PC-3 (cell line): ENCODE measurements around the gene DLGAP5.

Source experiments
- CTCF ChIP-seq: fragments of 300-600 bp; sonication (generic); conservative IDR thresholded peaks from 2 replicates; pipeline ENCODE4 v1.5.1; 2017; ENCODE audit warnings: antibody characterized with exemption, low read depth, mild to moderate bottlenecking, low read length
- EZH2phosphoT487 ChIP-seq: fragments of 300-600 bp; sonication (generic); IDR thresholded peaks from 2 replicates; pipeline ENCODE4 v1.6.1; 2018; ENCODE audit warnings: mild to moderate bottlenecking, antibody characterized with exemption, low read length, borderline replicate concordance

GRCh38 chr14:55116246-55117030, 74.9 kb downstream of the DLGAP5 start:
- TF ChIP-seq CTCF (no peak), EZH2phosphoT487 (no peak)
